M059J (cell line): ENCODE measurements around the gene LMAN2. TPM values are rescaled to one million over a fixed set of nuclear protein-coding genes. Genes with fewer than 3 reads are reported as not detected.
A peak's percentile ranks its signal among the peaks of the same experiment; 100 is the strongest.
"Not testable (repeated sequence)": the region's sequence is repeated elsewhere in the genome, so short reads cannot be mapped to it uniquely, and the experiment has no call there.

Experiments
- DNase-seq: peaks from one replicate; pipeline ENCODE4 v3.0.0-alpha.2; 2012; ENCODE audit warnings: low read depth
- total RNA-seq: library from RNA; depleted of rRNA; stranded (reverse); fragments of >200 nt; shearing (Covaris generic); gene quantifications from 2 replicates; pipeline ENCODE4 v1.2.3, GENCODE V29; 2014

The LMAN2 gene
- total RNA-seq, 1 experiment from 2014 or later, result 443 TPM

GRCh38 chr5:177349762-177350161, 1.7 kb downstream of the LMAN2 start:
- no peak for DNase-seq

GRCh38 chr5:177349362-177349647, 2.2 kb downstream of the LMAN2 start:
- DNase-seq, result no peak

- DNase-seq, result no peak
Observed at GRCh38 chr5:177347699-177348098, 3.8 kb downstream of the LMAN2 start.

GRCh38 chr5:177346820-177347219, 4.6 kb downstream of the LMAN2 start:
- no peak for DNase-seq

- no peak for DNase-seq
Observed at GRCh38 chr5:177344891-177345290, 6.6 kb downstream of the LMAN2 start.

GRCh38 chr5:177343777-177344176, 7.7 kb downstream of the LMAN2 start:
- no peak for DNase-seq

GRCh38 chr5:177343000-177343399, 8.5 kb downstream of the LMAN2 start:
- DNase-seq, result not testable (repeated sequence)

- no peak for DNase-seq
Observed at GRCh38 chr5:177339107-177339638, 12.3 kb downstream of the LMAN2 start.

GRCh38 chr5:177338251-177339106, 13.0 kb downstream of the LMAN2 start:
- no peak for DNase-seq

- DNase-seq, result no peak
Observed at GRCh38 chr5:177336603-177337494, 14.6 kb downstream of the LMAN2 start.

- DNase-seq, result peak; percentile 22
Observed at GRCh38 chr5:177336112-177336511, 15.4 kb downstream of the LMAN2 start.

- DNase-seq, result no peak
Observed at GRCh38 chr5:177335701-177336065, 15.8 kb downstream of the LMAN2 start.

GRCh38 chr5:177334781-177335700, 16.4 kb downstream of the LMAN2 start:
- no peak for DNase-seq

- DNase-seq, result no peak
Observed at GRCh38 chr5:177334155-177334551, 17.3 kb downstream of the LMAN2 start.

- no peak for DNase-seq
Observed at GRCh38 chr5:177333420-177334154, 17.9 kb downstream of the LMAN2 start.

GRCh38 chr5:177332896-177333260, 18.6 kb downstream of the LMAN2 start:
- DNase-seq, result no peak

GRCh38 chr5:177332031-177332895, 19.2 kb downstream of the LMAN2 start:
- no peak for DNase-seq

GRCh38 chr5:177330991-177331842, 20.3 kb downstream of the LMAN2 start:
- no peak for DNase-seq

GRCh38 chr5:177329883-177330282, 21.6 kb downstream of the LMAN2 start:
- no peak for DNase-seq
